HG02938 (cell line): Measurements from ENCODE around the gene KTI12.
A peak's percentile ranks its signal among the peaks of the same experiment; 100 is the strongest.
"Not testable (repeated sequence)": the region's sequence is repeated elsewhere in the genome, so short reads cannot be mapped to it uniquely, and the experiment has no call there.

ENCODE experiments used
- ATAC-seq: cut with Tn5 transposase; IDR thresholded peaks from one replicate; pipeline ENCODE4 v1.9.1; 2021; ENCODE audit warnings: mild to moderate bottlenecking, moderate library complexity; ENCODE audit not compliant: unreplicated experiment

KTI12 gene

GRCh38 chr1:52041551-52042185 is 8.1 kb upstream of the KTI12 start:
- no peak for ATAC-seq

- ATAC-seq, result no peak
Observed at GRCh38 chr1:52037909-52038308, 4.3 kb upstream of the KTI12 start.

- no peak for ATAC-seq
Observed at GRCh38 chr1:52037402-52037814, 3.8 kb upstream of the KTI12 start.

- ATAC-seq, result no peak
Observed at GRCh38 chr1:52034050-52034384, 407 bp upstream of the KTI12 start.

GRCh38 chr1:52032785-52033131 is 852 bp downstream of the KTI12 start:
- no peak for ATAC-seq

- peak; percentile 38 for ATAC-seq
Observed at GRCh38 chr1:52032124-52032784, 1.4 kb downstream of the KTI12 start.

GRCh38 chr1:52028839-52029238 is 4.8 kb downstream of the KTI12 start:
- ATAC-seq, result not testable (repeated sequence)

- no peak for ATAC-seq
Observed at GRCh38 chr1:52028328-52028727, 5.3 kb downstream of the KTI12 start.

- ATAC-seq, result no peak
Observed at GRCh38 chr1:52026278-52026677, 7.3 kb downstream of the KTI12 start.

- no peak for ATAC-seq
Observed at GRCh38 chr1:52022133-52022532, 11.5 kb downstream of the KTI12 start.

- no peak for ATAC-seq
Observed at GRCh38 chr1:52008071-52008809, 25.4 kb downstream of the KTI12 start.

- no peak for ATAC-seq
Observed at GRCh38 chr1:52007215-52008002, 26.2 kb downstream of the KTI12 start.

- not testable (repeated sequence) for ATAC-seq
Observed at GRCh38 chr1:52006081-52006553, 27.5 kb downstream of the KTI12 start.

GRCh38 chr1:52005548-52005947 is 28.1 kb downstream of the KTI12 start:
- ATAC-seq, result not testable (repeated sequence)

- no peak for ATAC-seq
Observed at GRCh38 chr1:52003877-52004276, 29.7 kb downstream of the KTI12 start.

- ATAC-seq, result no peak
Observed at GRCh38 chr1:52002038-52002917, 31.3 kb downstream of the KTI12 start.

GRCh38 chr1:51998701-51999100 is 34.9 kb downstream of the KTI12 start:
- ATAC-seq, result no peak

GRCh38 chr1:51997974-51998382 is 35.6 kb downstream of the KTI12 start:
- ATAC-seq, result no peak

GRCh38 chr1:51990478-51990965 is 43.1 kb downstream of the KTI12 start, which contains the start of gene RAB3B:
Gene RAB3B, minus strand, starts transcription at chr1:51990700. Its CDS starts 13,583 bp downstream, at chr1:51977117.
- peak; percentile 75 for ATAC-seq
